HepG2 (cell line): ENCODE data around the gene OPRM1. TPM values are rescaled to one million over a fixed set of nuclear protein-coding genes. Genes with fewer than 3 reads are reported as not detected.

Experiments used
- ATAC-seq: fragments of 200-7000 bp; cut with Tn5 transposase; 3 replicates; pipeline ENCODE4 v1.9.1; 2020; ENCODE audit warnings: mild to moderate bottlenecking, moderate library complexity
- BruUV-seq: library from RNA; stranded (reverse); fragments of 400-500 nt; replicated peaks from 2 replicates; lab custom pipeline; 2021; lab: Mats Ljungman, UMichigan
- CTCF ChIA-PET: fragments of 300-600 bp; formaldehyde crosslinking; extraction: SDS; loops from one replicate; lab custom pipeline; 2021; ENCODE audit warnings: low total read pairs, inconsistent platforms, low intra/inter-chr PET ratio; lab: Yijun Ruan, JAX
- POLR2A ChIA-PET: fragments of 350-600 bp; sonication (Branson Sonifier 250); formaldehyde crosslinking; loops from one replicate; lab custom pipeline; 2020; ENCODE audit warnings: antibody characterized with exemption, inconsistent platforms; lab: Yijun Ruan, JAX
- DNase-seq: peaks from one replicate; pipeline ENCODE4 v3.0.0-alpha.2; 2015; ENCODE audit warnings: low spot score
- FAIRE-seq: peaks from 3 replicates; lab custom pipeline; 2011; peaks lifted over from hg19 to GRCh38; lab: Jason Lieb, UNC
- H2AFZ ChIP-seq: one replicate; pipeline ENCODE4 v1.6.1; 2011; ENCODE audit warnings: low read length, inconsistent platforms
- H3K27ac ChIP-seq: fragments of 300-600 bp; 3 replicates; pipeline ENCODE4 v1.8.0; 2011; ENCODE audit warnings: mixed run types, mild to moderate bottlenecking, mixed read lengths, low read length, inconsistent platforms; ENCODE audit not compliant: insufficient read depth; ENCODE audit errors: extremely low read length
- H3K27me3 ChIP-seq, 2 experiments: fragments of 200-600 bp in 1 of 2; 2 replicates in 1 of 2; 3 replicates in 1 of 2; pipeline versions ENCODE4 v1.6.0 to v1.8.0; 2011; ENCODE audit warnings: low read length in 2 of 2, mild to moderate bottlenecking in 2 of 2, moderate library complexity in 2 of 2, inconsistent platforms in 1 of 2; ENCODE audit not compliant: insufficient read depth in 2 of 2, control insufficient read depth in 1 of 2
- H3K36me3 ChIP-seq, 2 experiments: fragments of 200-600 bp in 1 of 2; replicated peaks in 1 of 2; 2 replicates in 1 of 2; 3 replicates in 1 of 2; pipeline versions ENCODE4 v1.5.1 to v1.8.0; 2011; ENCODE audit warnings: low read length in 2 of 2, inconsistent platforms in 1 of 2; ENCODE audit not compliant: insufficient read depth in 2 of 2, control insufficient read depth in 1 of 2
- H3K4me1 ChIP-seq: 2 replicates; pipeline ENCODE4 v1.5.1; 2012; ENCODE audit warnings: low read length, inconsistent platforms; ENCODE audit not compliant: insufficient read depth
- H3K4me2 ChIP-seq: 2 replicates; pipeline ENCODE4 v1.6.0; 2011; ENCODE audit warnings: low read depth, low read length, inconsistent platforms
- H3K4me3 ChIP-seq, 3 experiments: fragments of 200-600 bp in 1 of 3; sonication (generic), shearing (Covaris generic) in 1 of 3; replicated peaks in 1 of 3; 2 replicates each; pipeline ENCODE4 v1.5.1; 2011 to 2016; ENCODE audit warnings: low read length in 3 of 3, inconsistent platforms in 2 of 3, low read depth in 2 of 3, mild to moderate bottlenecking in 2 of 3, control low read depth in 1 of 3, mixed read lengths in 1 of 3; ENCODE audit not compliant: insufficient read depth in 1 of 3
- H3K79me2 ChIP-seq: one replicate; pipeline ENCODE4 v1.6.1; 2011; ENCODE audit warnings: low read length, inconsistent platforms; ENCODE audit not compliant: insufficient read depth
- H3K9ac ChIP-seq: 2 replicates; pipeline ENCODE4 v1.6.0; 2011; ENCODE audit warnings: mild to moderate bottlenecking, low read depth, low read length, inconsistent platforms; ENCODE audit not compliant: insufficient read depth
- H3K9me3 ChIP-seq: 2 replicates; pipeline ENCODE4 v1.5.1; 2012; ENCODE audit warnings: mild to moderate bottlenecking, low read length
- H4K20me1 ChIP-seq: 2 replicates; pipeline ENCODE4 v1.6.0; 2011; ENCODE audit warnings: inconsistent platforms, mild to moderate bottlenecking, low read length, moderate library complexity; ENCODE audit not compliant: insufficient read depth
- FLYWCH1 ChIP-seq: sonication (generic); formaldehyde crosslinking; IDR thresholded peaks from 2 replicates; pipeline ENCODE4 v1.8.1; 2023; ENCODE audit warnings: mild to moderate bottlenecking, missing genetic modification reagents
- FOXJ3 ChIP-seq: sonication (generic); formaldehyde crosslinking; IDR thresholded peaks from 2 replicates; pipeline ENCODE4 v1.4.0; 2020; ENCODE audit warnings: missing genetic modification reagents, mild to moderate bottlenecking, borderline replicate concordance
- JUN ChIP-seq: sonication (generic); formaldehyde crosslinking; IDR thresholded peaks from 2 replicates; pipeline ENCODE4 v1.4.0; 2020; ENCODE audit warnings: mild to moderate bottlenecking, missing genetic modification reagents
- PAWR ChIP-seq: sonication (generic); formaldehyde crosslinking; IDR thresholded peaks from 2 replicates; pipeline ENCODE4 v1.4.0; 2020; ENCODE audit warnings: missing genetic modification reagents, mild to moderate bottlenecking, borderline replicate concordance
- POGZ ChIP-seq: sonication (generic); formaldehyde crosslinking; IDR thresholded peaks from 2 replicates; pipeline ENCODE4 v1.4.0; 2020; ENCODE audit warnings: mild to moderate bottlenecking, missing genetic modification reagents
- RFXANK ChIP-seq: IDR thresholded peaks from 2 replicates; pipeline ENCODE4 v1.6.1; 2016
- SALL2 ChIP-seq: sonication (generic); formaldehyde crosslinking; IDR thresholded peaks from 2 replicates; pipeline ENCODE4 v1.8.1; 2023; ENCODE audit warnings: mild to moderate bottlenecking, missing genetic modification reagents, inconsistent platforms
- SP5 ChIP-seq: IDR thresholded peaks from 2 replicates; pipeline ENCODE4 v1.6.1; 2016; ENCODE audit warnings: low read depth, borderline replicate concordance
- ZBTB1 ChIP-seq: sonication (generic); formaldehyde crosslinking; IDR thresholded peaks from 2 replicates; pipeline ENCODE4 v1.4.0; 2020; ENCODE audit warnings: missing genetic modification reagents, borderline replicate concordance
- ZNF10 ChIP-seq: sonication (generic); formaldehyde crosslinking; IDR thresholded peaks from 2 replicates; pipeline ENCODE4 v1.4.0; 2020; ENCODE audit warnings: mild to moderate bottlenecking, low read depth, missing genetic modification reagents, borderline replicate concordance
- ZNF225 ChIP-seq: sonication (generic); formaldehyde crosslinking; IDR thresholded peaks from 2 replicates; pipeline ENCODE4 v1.4.0; 2020; ENCODE audit warnings: mild to moderate bottlenecking, missing genetic modification reagents
- ZNF232 ChIP-seq: sonication (generic); formaldehyde crosslinking; IDR thresholded peaks from 2 replicates; pipeline ENCODE4 v1.4.0; 2020; ENCODE audit warnings: missing genetic modification reagents, borderline replicate concordance
- ZNF251 ChIP-seq: sonication (generic); formaldehyde crosslinking; IDR thresholded peaks from 2 replicates; pipeline ENCODE4 v1.9.0; 2021; ENCODE audit warnings: mild to moderate bottlenecking, missing genetic modification reagents
- ZNF577 ChIP-seq: sonication (generic); formaldehyde crosslinking; IDR thresholded peaks from 2 replicates; pipeline ENCODE4 v1.4.0; 2020; ENCODE audit warnings: mild to moderate bottlenecking, low read depth, missing genetic modification reagents, borderline replicate concordance
- WGBS: methylation state at CpG from one replicate; pipeline ENCODE4 v1.1.6; 2017; ENCODE audit warnings: low lambda C conversion rate; 5-methylcytosine and 5-hydroxymethylcytosine counted together
- in situ Hi-C: cut with HindIII; loops from 2 replicates; pipeline ENCODE4 v1.10.0; 2017; ENCODE audit warnings: low pct_unique_long_range_greater_than_20kb; ENCODE audit not compliant: extremely low pct_ligation_motif_present
- intact Hi-C: fragments of 100-400 bp; cut with micrococcal nuclease; formaldehyde crosslinking; loops from one replicate; pipeline ENCODE4 v1.10.0; 2022; ENCODE audit not compliant: unreplicated experiment
- polyA plus RNA-seq, 8 experiments: library from polyadenylated mRNA; depleted of rRNA in 3 of 8; stranded (reverse) in 7 of 8; unstranded in 1 of 8; fragments of >200 nt; fragmentation: Illumina TruSeq in 4 of 8; extraction: Trizol in 4 of 8; gene quantifications; 2 replicates each; pipeline versions ENCODE4 v1.2.1 to v1.2.3, GENCODE V29; 2011 to 2016; ENCODE audit warnings: low read depth in 4 of 8, missing spikeins in 1 of 8, mixed read lengths in 1 of 8; ENCODE audit not compliant: insufficient read depth in 1 of 8
- total RNA-seq, 5 experiments: library from RNA; depleted of rRNA; stranded (reverse); fragments of >200 nt; fragmentation: Illumina TruSeq; extraction: Trizol; gene quantifications; 2 replicates each; pipeline ENCODE4 v1.2.3, GENCODE V29; 2016; ENCODE audit warnings: low read depth in 1 of 5
- TF ChIP-seq, protein P1 (sequence below): sonication (generic); formaldehyde crosslinking; IDR thresholded peaks from 2 replicates; pipeline ENCODE4 v1.4.0; 2020; ENCODE audit warnings: low read depth, mild to moderate bottlenecking, missing genetic modification reagents
- TF ChIP-seq, protein P2 (sequence below): sonication (generic); formaldehyde crosslinking; conservative IDR thresholded peaks from 2 replicates; pipeline ENCODE4 v1.4.0; 2020; ENCODE audit warnings: missing genetic modification reagents
- TF ChIP-seq, protein P3 (sequence below): sonication (generic); formaldehyde crosslinking; IDR thresholded peaks from 2 replicates; pipeline ENCODE4 v1.4.0; 2020; ENCODE audit warnings: mild to moderate bottlenecking, missing genetic modification reagents

The OPRM1 gene
- total and polyA plus RNA-seq, 2 of the 13 experiments (the other 11 are each of a cell fraction or from before 2014, with no cell fraction given): not detected

DNA sequence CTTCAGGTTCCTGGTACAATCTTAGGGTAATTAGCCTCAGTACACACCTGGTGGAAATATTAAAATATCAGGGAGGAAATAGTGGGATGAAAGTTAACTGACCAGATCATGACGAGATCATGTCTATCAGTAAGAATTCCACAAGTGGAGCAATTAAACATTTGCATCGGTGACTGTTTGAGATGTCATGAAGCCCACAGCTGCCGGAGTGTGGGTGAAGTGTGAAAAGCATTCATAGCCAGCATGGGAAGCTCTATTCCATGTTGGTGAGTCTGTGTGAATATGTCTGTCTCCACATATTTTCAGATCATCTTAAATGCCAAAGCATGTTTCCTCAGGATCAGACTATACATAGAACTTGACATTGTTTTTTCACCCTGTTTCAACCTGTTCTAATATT lies 174.7 kb downstream of the OPRM1 start:
- Histone ChIP-seq H3K36me3 (no peaks in the 10 kb centered on the region), H3K9me3 (no peaks in the 10 kb centered on the region), H3K27ac (no peak overlapping the region), H3K79me2 (no peaks in the 10 kb centered on the region), H3K27me3 (peaks cover 0 to 2% of the 10 kb centered on the region in 2 experiments; a peak in 1 of 5 replicates), H3K4me2 (no peak overlapping the region), H4K20me1 (no peaks in the 10 kb centered on the region), H2AFZ (no peak overlapping the region), H3K4me3 (no peak overlapping the region)
- DNase-seq: no peak
- 23% methylated on average over 3 of the region's 3 CpGs for WGBS
- intact Hi-C loops (no loop called here), in situ Hi-C loops (no loop called here)
- POLR2A ChIA-PET: no interaction called here
- CTCF ChIA-PET: no interaction called here
- BruUV-seq: no TSS peak
- TF ChIP-seq FOXJ3: no peak
- no peak for TF ChIP-seq FLYWCH1 (CRISPR knock-in tag)
- TF ChIP-seq JUN (CRISPR knock-in tag): no peak
- TF ChIP-seq ZNF232 (CRISPR knock-in tag): no peak
- no peak for TF ChIP-seq ZNF10 (CRISPR knock-in tag)
- no peak for TF ChIP-seq RFXANK
- no peak for TF ChIP-seq ZNF251 (CRISPR knock-in tag)
- TF ChIP-seq POGZ (CRISPR knock-in tag): no peak
- no peak for TF ChIP-seq ZNF577 (CRISPR knock-in tag)
- TF ChIP-seq, all 625 proteins: peak for 0
- FAIRE-seq (no peak), ATAC-seq (no peak)
- Histone ChIP-seq H3K4me1 (no peaks in the 10 kb centered on the region), H3K9ac (no peak overlapping the region)

DNA sequence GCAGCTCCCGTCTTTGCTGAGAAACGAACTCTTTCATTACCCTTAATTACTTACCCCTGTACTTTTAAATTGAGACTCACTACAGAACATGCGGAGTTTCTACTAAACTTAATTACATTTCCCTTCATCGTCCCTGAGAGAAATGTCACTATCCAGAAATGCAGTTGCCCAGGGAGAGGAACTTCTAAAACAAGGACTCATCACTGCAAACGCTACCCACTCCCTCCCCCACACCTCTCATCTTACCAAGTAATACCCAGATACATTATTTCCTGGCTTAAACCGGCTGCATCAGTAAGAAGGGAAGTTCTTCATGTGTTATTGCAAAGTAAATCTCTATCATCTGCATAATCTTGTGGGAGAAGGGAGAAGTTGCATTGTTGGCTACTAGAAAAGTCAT lies 179.3 kb downstream of the OPRM1 start:
- Histone ChIP-seq H2AFZ (no peak overlapping the region), H3K79me2 (no peaks in the 10 kb centered on the region), H3K4me2 (no peak overlapping the region), H3K27me3 (peaks cover 0 to 15% of the 10 kb centered on the region in 2 experiments; a peak in 2 of 5 replicates), H4K20me1 (no peaks in the 10 kb centered on the region), H3K4me1 (no peaks in the 10 kb centered on the region), H3K36me3 (no peaks in the 10 kb centered on the region), H3K9ac (no peak overlapping the region)
- intact Hi-C loops (no loop called here), in situ Hi-C loops (no loop called here)
- no peak for DNase-seq
- 13% methylated on average over 6 of the region's 6 CpGs for WGBS
- POLR2A ChIA-PET: no interaction called here
- no peak for FAIRE-seq
- BruUV-seq: no TSS peak
- no peak for ATAC-seq
- TF ChIP-seq, protein P1, sequence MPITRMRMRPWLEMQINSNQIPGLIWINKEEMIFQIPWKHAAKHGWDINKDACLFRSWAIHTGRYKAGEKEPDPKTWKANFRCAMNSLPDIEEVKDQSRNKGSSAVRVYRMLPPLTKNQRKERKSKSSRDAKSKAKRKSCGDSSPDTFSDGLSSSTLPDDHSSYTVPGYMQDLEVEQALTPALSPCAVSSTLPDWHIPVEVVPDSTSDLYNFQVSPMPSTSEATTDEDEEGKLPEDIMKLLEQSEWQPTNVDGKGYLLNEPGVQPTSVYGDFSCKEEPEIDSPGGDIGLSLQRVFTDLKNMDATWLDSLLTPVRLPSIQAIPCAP (CRISPR knock-in tag): no peak
- TF ChIP-seq ZBTB1 (CRISPR knock-in tag) (no peak), PAWR (CRISPR knock-in tag) (no peak), SALL2 (no peak), ZNF225 (CRISPR knock-in tag) (no peak), SP5 (no peak)
- TF ChIP-seq, protein P2, sequence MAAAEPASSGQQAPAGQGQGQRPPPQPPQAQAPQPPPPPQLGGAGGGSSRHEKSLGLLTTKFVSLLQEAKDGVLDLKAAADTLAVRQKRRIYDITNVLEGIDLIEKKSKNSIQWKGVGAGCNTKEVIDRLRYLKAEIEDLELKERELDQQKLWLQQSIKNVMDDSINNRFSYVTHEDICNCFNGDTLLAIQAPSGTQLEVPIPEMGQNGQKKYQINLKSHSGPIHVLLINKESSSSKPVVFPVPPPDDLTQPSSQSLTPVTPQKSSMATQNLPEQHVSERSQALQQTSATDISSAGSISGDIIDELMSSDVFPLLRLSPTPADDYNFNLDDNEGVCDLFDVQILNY: no peak
- TF ChIP-seq, protein P3, sequence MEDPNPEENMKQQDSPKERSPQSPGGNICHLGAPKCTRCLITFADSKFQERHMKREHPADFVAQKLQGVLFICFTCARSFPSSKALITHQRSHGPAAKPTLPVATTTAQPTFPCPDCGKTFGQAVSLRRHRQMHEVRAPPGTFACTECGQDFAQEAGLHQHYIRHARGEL (CRISPR knock-in tag): no peak
- TF ChIP-seq, all 625 proteins: peak for 0
- CTCF ChIA-PET: no interaction called here
- H3K27ac ChIP-seq: no peak overlapping the region
- H3K9me3 ChIP-seq: no peaks in the 10 kb centered on the region
- no peak overlapping the region for H3K4me3 ChIP-seq
